ENCODE data around the gene RNF167.

RNF167 gene

DNA sequence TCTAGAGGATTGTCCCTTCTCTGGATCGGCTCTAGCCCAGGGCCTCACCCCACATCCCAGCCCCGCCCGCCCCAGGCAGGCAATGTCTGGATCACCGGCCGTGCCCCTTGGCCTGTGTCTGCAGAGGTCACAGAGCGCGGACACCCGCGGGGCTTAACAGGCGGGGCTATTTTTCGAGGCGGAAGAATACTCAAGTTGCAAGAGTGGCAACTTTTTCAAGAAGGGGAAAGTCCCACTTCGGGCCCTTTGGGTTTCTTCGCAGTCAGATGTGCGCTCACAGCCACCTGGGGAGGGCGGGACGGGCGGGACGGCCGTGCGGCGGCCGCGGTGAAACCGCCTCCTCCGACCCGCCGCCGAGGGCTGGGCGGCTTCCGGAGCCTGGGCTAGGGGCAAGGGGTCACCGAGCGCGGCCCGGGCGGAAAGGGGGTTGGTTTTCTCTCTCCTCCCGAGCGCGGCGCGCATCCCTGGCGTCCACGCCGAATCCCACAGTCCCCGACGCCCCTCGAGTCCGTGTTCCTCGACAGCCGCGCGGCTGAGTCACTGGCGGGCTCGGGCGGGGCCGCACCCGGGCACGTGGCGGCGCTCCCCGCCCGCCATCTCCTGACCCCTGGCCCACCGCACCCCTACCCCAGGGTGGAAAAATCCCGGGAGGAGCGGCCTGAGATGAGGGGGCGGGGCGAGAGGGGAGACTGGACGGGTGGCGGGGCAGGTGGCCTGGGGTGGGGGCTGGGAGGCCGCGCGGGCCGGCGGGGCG, 9.4 kb downstream of the RNF167 start:
- peaks cover 32% of the 10 kb centered on the region for H3K36me3 Mint-ChIP-seq (ENCODE audit: low read depth)
- H3K27ac Mint-ChIP-seq = peak overlapping the region; percentile 92
- peaks cover 1% of the 10 kb centered on the region for H3K27me3 Mint-ChIP-seq
- ATAC-seq = peak; percentile 16
- peak overlapping the region; percentile 99 for H3K4me3 Mint-ChIP-seq
- peaks cover 42% of the 10 kb centered on the region for H3K4me1 Mint-ChIP-seq
- no peaks in the 10 kb centered on the region for H3K9me3 Mint-ChIP-seq
- peak; percentile 79 for DNase-seq

DNA sequence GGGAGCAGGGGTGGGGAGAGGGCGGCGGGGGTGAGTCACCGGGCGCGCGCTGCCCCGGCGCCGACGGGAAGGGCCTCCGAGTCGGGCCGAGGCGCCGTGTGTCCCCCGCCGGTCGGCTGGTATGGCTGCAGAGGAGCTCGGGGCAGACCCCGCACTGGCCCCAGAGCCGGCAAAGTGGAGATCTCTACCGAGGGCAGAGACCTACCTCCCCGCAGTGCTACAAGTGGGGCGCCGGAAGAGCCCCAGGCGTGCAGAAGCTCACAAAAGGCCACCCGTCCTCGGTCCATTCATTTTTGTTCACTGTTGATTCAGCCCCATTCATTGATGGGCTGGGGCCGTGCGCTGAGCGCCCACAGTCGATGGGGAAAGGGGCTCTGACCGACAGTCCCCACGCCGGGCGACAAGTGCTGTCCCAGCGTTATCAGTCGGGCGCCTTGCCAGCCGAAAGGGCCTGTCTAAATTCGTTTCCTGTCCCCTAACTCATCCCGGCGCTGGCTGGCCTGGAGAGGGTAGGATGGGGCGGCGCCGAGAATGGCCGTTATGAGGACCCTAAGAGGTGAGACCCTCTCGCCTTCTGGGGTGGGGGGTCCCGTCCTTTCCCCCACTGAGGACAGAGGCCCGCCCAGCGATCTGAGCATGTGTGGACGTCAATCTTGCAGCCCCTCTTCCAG, 10.1 kb downstream of the RNF167 start:
- H3K4me3 Mint-ChIP-seq = peak overlapping the region; percentile 99
- DNase-seq (peak; percentile 48), ATAC-seq (peak; percentile 11)
- H3K36me3 Mint-ChIP-seq (ENCODE audit: low read depth) = peaks cover 26% of the 10 kb centered on the region
- H3K4me1 Mint-ChIP-seq = peaks cover 35% of the 10 kb centered on the region
- H3K27me3 Mint-ChIP-seq = peaks cover 1% of the 10 kb centered on the region
- H3K27ac Mint-ChIP-seq = peak overlapping the region; percentile 92
- H3K9me3 Mint-ChIP-seq = no peaks in the 10 kb centered on the region

DNA sequence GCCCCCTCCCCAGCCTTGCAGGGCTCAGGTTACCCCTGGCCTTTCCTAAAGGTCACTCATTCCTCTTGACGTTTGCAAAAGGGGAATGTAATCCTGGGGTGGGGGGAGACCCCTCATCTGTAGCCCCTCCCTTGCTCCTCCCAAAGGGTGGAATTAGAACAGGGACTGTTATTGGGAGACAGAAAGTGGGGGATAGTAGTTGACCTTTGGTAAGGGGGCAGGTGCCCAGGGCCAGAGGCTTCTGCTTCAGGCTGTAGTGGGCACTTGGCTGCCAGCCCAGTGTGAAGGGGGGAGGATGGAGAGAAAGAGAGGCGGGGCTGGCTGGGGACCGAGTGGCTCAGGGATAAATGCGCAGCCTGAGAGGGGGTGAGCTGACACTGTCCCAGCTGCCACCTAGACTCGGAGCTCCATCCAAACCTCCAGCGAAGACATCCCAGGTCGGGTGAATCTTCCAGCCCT, 10.7 kb downstream of the RNF167 start, which contains the start of gene ENO3:
TSS of gene ENO3 (plus strand) at position 374 of the 459 bp plus-strand sequence. CDS start 711 bp downstream, outside the sequence.
- H3K36me3 Mint-ChIP-seq (ENCODE audit: low read depth) = peaks cover 20% of the 10 kb centered on the region

DNA sequence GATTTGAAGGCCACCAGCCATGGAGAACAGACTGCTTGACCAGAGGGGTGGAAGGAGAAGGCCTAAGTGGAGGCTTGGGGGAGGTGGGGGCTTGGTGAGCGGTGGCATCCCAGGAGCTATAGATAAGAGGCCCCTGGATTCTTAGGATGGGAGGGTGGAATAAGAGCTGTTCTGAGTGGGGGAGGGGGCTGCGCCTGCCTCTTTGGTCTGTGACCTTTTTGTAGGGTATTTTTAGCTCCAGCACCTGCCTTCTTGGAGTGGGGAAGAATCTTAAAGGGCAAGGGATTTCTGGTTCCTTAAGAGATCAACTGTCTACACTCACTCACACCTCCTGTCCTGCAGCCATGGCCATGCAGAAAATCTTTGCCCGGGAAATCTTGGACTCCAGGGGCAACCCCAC, 11.4 kb downstream of the RNF167 start:
- no peaks in the 10 kb centered on the region for H3K9me3 Mint-ChIP-seq
- peak overlapping the region; percentile 99 for H3K4me3 Mint-ChIP-seq
- DNase-seq (no peak), ATAC-seq (no peak)
- H3K4me1 Mint-ChIP-seq = peaks cover 24% of the 10 kb centered on the region
- H3K27ac Mint-ChIP-seq = peak overlapping the region; percentile 92
- H3K36me3 Mint-ChIP-seq (ENCODE audit: low read depth) = peaks cover 13% of the 10 kb centered on the region
- H3K27me3 Mint-ChIP-seq = peaks cover 1% of the 10 kb centered on the region

More for the DNA sequence above, 10.7 kb downstream of the RNF167 start, which contains the start of gene ENO3:
- DNase-seq (peak; percentile 28), ATAC-seq (no peak)
- no peaks in the 10 kb centered on the region for H3K9me3 Mint-ChIP-seq
- peak within 1 kb of the TSS; percentile 99 for H3K4me3 Mint-ChIP-seq
- peak within 1 kb of the TSS; percentile 92 for H3K27ac Mint-ChIP-seq
- H3K27me3 Mint-ChIP-seq = peaks cover 1% of the 10 kb centered on the region
- H3K4me1 Mint-ChIP-seq = peaks cover 29% of the 10 kb centered on the region

GRCh38 chr17:4953451-4953961, 13.4 kb downstream of the RNF167 start:
- ATAC-seq (no peak), DNase-seq (no peak)
- no peaks in the 10 kb centered on the region for H3K9me3 Mint-ChIP-seq
- peaks cover 20% of the 10 kb centered on the region for H3K4me1 Mint-ChIP-seq
- no peak overlapping the region for H3K27ac Mint-ChIP-seq
- peaks cover 3% of the 10 kb centered on the region for H3K36me3 Mint-ChIP-seq (ENCODE audit: low read depth)
- H3K4me3 Mint-ChIP-seq = no peak overlapping the region
- H3K27me3 Mint-ChIP-seq = peaks cover 1% of the 10 kb centered on the region

DNA sequence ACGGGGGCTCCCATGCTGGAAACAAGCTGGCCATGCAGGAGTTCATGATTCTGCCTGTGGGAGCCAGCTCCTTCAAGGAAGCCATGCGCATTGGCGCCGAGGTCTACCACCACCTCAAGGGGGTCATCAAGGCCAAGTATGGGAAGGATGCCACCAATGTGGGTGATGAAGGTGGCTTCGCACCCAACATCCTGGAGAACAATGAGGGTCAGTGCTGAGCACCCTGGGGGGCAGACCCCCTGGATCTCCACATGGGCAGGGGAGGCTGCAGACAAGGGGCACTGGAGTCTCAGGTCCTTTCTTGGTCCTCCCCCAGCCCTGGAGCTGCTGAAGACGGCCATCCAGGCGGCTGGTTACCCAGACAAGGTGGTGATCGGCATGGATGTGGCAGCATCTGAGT, 15.0 kb downstream of the RNF167 start:
- H3K36me3 Mint-ChIP-seq (ENCODE audit: low read depth) = peaks cover 3% of the 10 kb centered on the region
- peaks cover 18% of the 10 kb centered on the region for H3K4me1 Mint-ChIP-seq
- ATAC-seq (no peak), DNase-seq (no peak)
- no peak overlapping the region for H3K27ac Mint-ChIP-seq
- no peak overlapping the region for H3K4me3 Mint-ChIP-seq
- no peaks in the 10 kb centered on the region for H3K27me3 Mint-ChIP-seq
- no peaks in the 10 kb centered on the region for H3K9me3 Mint-ChIP-seq

GRCh38 chr17:4956493-4957061, 16.5 kb downstream of the RNF167 start:
- DNase-seq (peak; percentile 60), ATAC-seq (peak; percentile 5)
- no peaks in the 10 kb centered on the region for H3K9me3 Mint-ChIP-seq
- peaks cover 7% of the 10 kb centered on the region for H3K36me3 Mint-ChIP-seq (ENCODE audit: low read depth)
- peaks cover 3% of the 10 kb centered on the region for H3K4me1 Mint-ChIP-seq
- no peak overlapping the region for H3K27ac Mint-ChIP-seq
- no peak overlapping the region for H3K4me3 Mint-ChIP-seq
- H3K27me3 Mint-ChIP-seq = no peaks in the 10 kb centered on the region

DNA sequence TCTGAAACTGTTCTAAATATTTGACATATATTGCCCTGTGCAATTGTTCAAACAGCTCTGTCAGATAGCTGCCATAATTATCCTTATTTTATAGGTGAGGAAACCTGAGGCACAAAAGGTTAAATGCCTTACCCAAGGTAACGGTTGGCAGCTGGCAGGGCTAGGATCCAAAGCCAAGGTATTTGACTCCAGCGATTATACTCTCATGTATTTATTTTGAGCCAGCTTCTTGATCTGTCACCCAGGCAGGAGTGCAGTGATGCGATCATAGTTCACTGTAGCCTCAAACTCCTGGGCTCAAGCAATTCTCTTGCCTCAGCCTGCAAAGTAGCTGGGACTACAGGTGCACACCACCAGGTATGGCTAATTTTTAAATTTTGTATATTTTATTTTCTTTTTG, 18.0 kb downstream of the RNF167 start:
- Mint-ChIP-seq H3K4me1 (peaks cover 2% of the 10 kb centered on the region), H3K4me3 (no peak overlapping the region), H3K27me3 (no peaks in the 10 kb centered on the region), H3K36me3 (ENCODE audit: low read depth) (peaks cover 8% of the 10 kb centered on the region), H3K27ac (no peak overlapping the region), H3K9me3 (no peaks in the 10 kb centered on the region)
- ATAC-seq (no peak), DNase-seq (no peak)

GRCh38 chr17:4959261-4959965, 19.3 kb downstream of the RNF167 start:
- DNase-seq = no peak
- H3K4me3 Mint-ChIP-seq = no peak overlapping the region
- ATAC-seq = no peak
- no peaks in the 10 kb centered on the region for H3K27me3 Mint-ChIP-seq
- peaks cover 5% of the 10 kb centered on the region for H3K36me3 Mint-ChIP-seq (ENCODE audit: low read depth)
- H3K4me1 Mint-ChIP-seq = peaks cover 2% of the 10 kb centered on the region
- H3K9me3 Mint-ChIP-seq = no peaks in the 10 kb centered on the region
- peak overlapping the region; percentile 6 for H3K27ac Mint-ChIP-seq

DNA sequence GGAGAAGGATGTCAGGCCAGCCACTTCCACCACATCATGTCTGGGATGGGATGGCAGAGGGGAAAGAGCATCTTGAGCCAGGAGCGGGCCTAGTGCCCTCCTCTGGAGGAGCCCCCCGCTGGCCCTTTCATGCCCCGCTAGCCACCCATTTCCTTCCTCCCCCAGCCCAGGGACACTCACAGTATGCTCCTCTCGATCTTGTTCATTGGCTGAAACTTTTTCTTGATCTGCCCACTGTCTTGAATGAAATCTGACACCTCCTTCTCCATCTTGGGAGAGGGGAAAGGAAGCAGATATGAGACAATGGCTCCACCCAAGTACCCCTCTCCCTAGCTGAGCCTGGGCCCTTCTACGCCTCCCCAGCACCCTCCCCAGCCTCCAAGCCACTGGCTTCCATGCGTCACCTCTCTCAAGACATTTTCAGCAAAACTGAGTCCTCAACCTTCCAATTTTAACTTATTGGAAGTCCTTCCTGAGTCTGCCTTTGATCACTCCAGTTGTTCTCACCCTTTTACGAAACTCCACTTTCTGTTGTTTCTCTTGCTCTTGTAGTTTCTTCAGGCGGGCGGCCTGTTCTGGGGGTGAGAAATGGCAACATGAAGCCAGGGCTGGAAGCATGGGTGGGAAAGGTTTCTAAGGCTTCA, 20.3 kb downstream of the RNF167 start:
- no peak for DNase-seq
- no peak for ATAC-seq
- Mint-ChIP-seq H3K36me3 (ENCODE audit: low read depth) (peaks cover 9% of the 10 kb centered on the region), H3K4me3 (no peak overlapping the region), H3K9me3 (no peaks in the 10 kb centered on the region), H3K27ac (no peak overlapping the region), H3K4me1 (peaks cover 6% of the 10 kb centered on the region), H3K27me3 (no peaks in the 10 kb centered on the region)

DNA sequence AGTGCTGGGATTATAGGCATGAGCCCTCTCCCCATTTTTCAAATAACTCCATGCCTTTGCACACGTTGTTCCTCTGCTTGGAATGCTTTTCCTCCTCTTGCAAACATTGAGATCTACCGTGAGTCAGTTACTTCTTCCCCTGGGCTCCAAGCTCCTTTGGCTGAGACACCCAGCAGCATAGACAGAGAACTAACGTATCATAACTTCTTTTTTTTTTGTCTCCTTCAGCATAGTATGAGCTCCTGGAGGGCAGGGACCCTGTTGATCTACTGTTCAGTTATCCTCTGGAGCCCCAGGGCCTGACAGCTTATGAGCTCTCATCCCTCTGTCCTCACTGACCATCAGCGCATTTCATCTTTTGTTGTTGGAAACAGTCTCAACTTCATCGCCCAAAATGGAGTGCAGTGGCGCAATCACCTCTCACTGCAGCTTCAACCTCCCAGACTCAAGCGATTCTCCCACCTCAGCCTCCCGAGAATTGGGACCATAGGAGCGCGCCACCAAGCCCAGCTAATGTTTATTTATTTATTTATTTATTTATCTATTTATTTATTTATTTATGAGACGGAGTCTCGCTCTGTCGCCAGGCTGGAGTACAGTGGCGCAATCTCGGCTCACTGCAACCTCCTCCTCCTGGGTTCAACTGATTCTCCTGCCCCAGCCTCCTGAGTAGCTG, 25.4 kb downstream of the RNF167 start:
- Mint-ChIP-seq H3K27me3 (peaks cover 4% of the 10 kb centered on the region), H3K4me3 (peak overlapping the region; percentile 46), H3K27ac (no peak overlapping the region), H3K4me1 (peaks cover 33% of the 10 kb centered on the region), H3K9me3 (no peaks in the 10 kb centered on the region), H3K36me3 (ENCODE audit: low read depth) (peaks cover 24% of the 10 kb centered on the region)
- ATAC-seq (no peak), DNase-seq (no peak)

DNA sequence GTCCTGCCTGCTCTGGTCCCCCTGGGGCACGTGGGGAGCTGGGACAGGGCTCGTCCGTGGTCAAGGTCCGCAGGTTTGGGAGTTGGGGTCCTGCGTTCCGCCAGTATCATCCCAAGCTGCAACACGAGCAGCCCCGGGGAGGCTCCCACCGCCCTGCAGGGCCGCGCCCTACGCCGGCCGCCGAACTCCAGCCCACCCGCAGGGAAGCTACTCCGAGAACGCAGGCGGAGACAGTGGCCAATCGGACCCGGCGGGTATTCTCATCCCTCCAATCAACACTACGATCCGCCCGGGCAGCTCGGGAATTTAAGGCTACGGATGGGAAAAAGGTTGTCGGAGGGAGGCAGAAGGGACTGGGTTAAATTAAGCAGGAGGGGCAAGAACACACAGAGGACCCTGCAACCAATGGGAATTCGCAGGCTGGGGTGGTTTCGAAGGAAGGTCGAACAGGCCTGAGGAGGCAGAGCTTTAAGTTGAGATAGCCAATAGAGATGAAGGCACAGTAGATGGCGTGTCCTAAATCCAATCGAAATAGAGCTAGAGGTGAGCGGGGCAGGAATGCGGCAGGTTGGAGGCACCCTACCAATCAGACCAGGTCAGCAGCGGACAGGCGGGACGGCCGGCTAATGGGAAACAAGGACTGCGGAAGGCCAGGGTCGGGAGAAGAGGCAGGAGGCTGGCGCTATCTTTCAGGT, 26.9 kb downstream of the RNF167 start:
- Mint-ChIP-seq H3K4me1 (peaks cover 42% of the 10 kb centered on the region), H3K27me3 (peaks cover 4% of the 10 kb centered on the region), H3K27ac (no peak overlapping the region), H3K36me3 (ENCODE audit: low read depth) (peaks cover 33% of the 10 kb centered on the region), H3K4me3 (no peak overlapping the region), H3K9me3 (no peaks in the 10 kb centered on the region)
- ATAC-seq (peak; percentile 78), DNase-seq (peak; percentile 89)

All from activated naive CD8-positive, alpha-beta T cell treated with anti-CD3 and anti-CD28 coated beads, Interleukin-2, amount 50 U/mL, for 24 hours (primary cell).